SU-DHL-6 (cell line): ENCODE results near the gene KLRK1.
"Not testable (repeated sequence)": the region's sequence is repeated elsewhere in the genome, so short reads cannot be mapped to it uniquely, and the experiment has no call there.

Experiments used
- H2AFZ ChIP-seq: fragments of 200-600 bp; sonication (generic); 2 replicates; pipeline ENCODE4 v1.6.1; 2014; ENCODE audit warnings: low read depth, mild to moderate bottlenecking, moderate library complexity, mixed read lengths, antibody characterized with exemption, low read length; ENCODE audit not compliant: severe bottlenecking
- H3F3A ChIP-seq: fragments of 200-600 bp; shearing (Covaris generic); 2 replicates; pipeline ENCODE4 v1.6.0; 2016; ENCODE audit warnings: antibody characterized with exemption, mild to moderate bottlenecking; ENCODE audit not compliant: insufficient read depth
- H3K27ac ChIP-seq: fragments of 200-600 bp; sonication (generic); 2 replicates; pipeline ENCODE4 v1.5.1; 2016; ENCODE audit warnings: low read depth, mild to moderate bottlenecking, low read length, moderate library complexity, mixed read lengths
- H3K27me3 ChIP-seq: fragments of 200-600 bp; sonication (generic), shearing (Covaris generic); 2 replicates; pipeline ENCODE4 v1.6.0; 2014; ENCODE audit warnings: mild to moderate bottlenecking, low read length
- H3K36me3 ChIP-seq: fragments of 200-600 bp; sonication (generic); 2 replicates; pipeline ENCODE4 v1.6.1; 2014; ENCODE audit warnings: mild to moderate bottlenecking, low read length, mixed read lengths
- H3K4me2 ChIP-seq: fragments of 300-600, 200-600 bp; shearing (Covaris generic), sonication (generic); 2 replicates; pipeline ENCODE4 v1.6.0; 2014; ENCODE audit warnings: low read length, low read depth, mild to moderate bottlenecking; ENCODE audit not compliant: poor library complexity, severe bottlenecking
- H3K4me3 ChIP-seq: fragments of 200-600 bp; sonication (generic); 2 replicates; pipeline ENCODE4 v1.5.1; 2014; ENCODE audit warnings: antibody characterized with exemption, low read length, mild to moderate bottlenecking, mixed read lengths; ENCODE audit not compliant: insufficient read depth, poor library complexity, severe bottlenecking
- H3K79me2 ChIP-seq: fragments of 200-600 bp; sonication (generic); 2 replicates; pipeline ENCODE4 v1.6.1; 2014; ENCODE audit warnings: mild to moderate bottlenecking, low read length, moderate library complexity; ENCODE audit not compliant: insufficient read depth
- H3K9ac ChIP-seq: fragments of 200-600 bp; sonication (generic); 2 replicates; pipeline ENCODE4 v1.7.0; 2014; ENCODE audit warnings: mild to moderate bottlenecking, low read length
- H3K9me2 ChIP-seq: fragments of 200-600 bp; sonication (generic); replicated peaks from 2 replicates; pipeline ENCODE4 v1.6.1; 2014; ENCODE audit warnings: low read length; ENCODE audit not compliant: insufficient read depth
- H3K9me3 ChIP-seq: fragments of 200-600 bp; sonication (generic); 2 replicates; pipeline ENCODE4 v1.6.1; 2014; ENCODE audit warnings: low read length, mixed read lengths; ENCODE audit not compliant: insufficient read depth
- H4K20me1 ChIP-seq: fragments of 200-600 bp; sonication (generic); 2 replicates; pipeline ENCODE4 v1.6.1; 2014; ENCODE audit warnings: low read depth, mild to moderate bottlenecking, antibody characterized with exemption, low read length, moderate library complexity, mixed read lengths
- CTCF ChIP-seq: fragments of 200-600 bp; sonication (generic); IDR thresholded peaks from one replicate; pipeline ENCODE4 v1.5.1; 2017; ENCODE audit warnings: antibody characterized with exemption, mild to moderate bottlenecking, low read length, moderate library complexity; ENCODE audit not compliant: insufficient read depth, poor library complexity, severe bottlenecking
- EZH2phosphoT487 ChIP-seq: fragments of 200-600 bp; sonication (generic), shearing (Covaris generic); conservative IDR thresholded peaks from 2 replicates; pipeline ENCODE4 v1.6.1; 2018; ENCODE audit warnings: mild to moderate bottlenecking, antibody characterized with exemption, low read length, moderate library complexity, mixed read lengths

KLRK1 gene

GRCh38 chr12:10389904-10390303 is at the start of gene KLRK1:
KLRK1 (minus strand) TSS chr12:10390041; CDS start chr12:10388810, 1,231 bp downstream.
- H2AFZ ChIP-seq, result no peak within 1 kb of the TSS
- TF ChIP-seq EZH2phosphoT487 (no peak), CTCF (no peak)
- H3K4me2 ChIP-seq, result no peak within 1 kb of the TSS
- H3K9me3 ChIP-seq, result no peaks in the 10 kb centered on the region
- no peaks in the 10 kb centered on the region for H4K20me1 ChIP-seq
- no peaks in the 10 kb centered on the region for H3K36me3 ChIP-seq
- no peak within 1 kb of the TSS for H3K27ac ChIP-seq
- no peaks in the 10 kb centered on the region for H3K9me2 ChIP-seq
- no peak within 1 kb of the TSS for H3K9ac ChIP-seq
- no peaks in the 10 kb centered on the region for H3K27me3 ChIP-seq
- no peaks in the 10 kb centered on the region for H3K79me2 ChIP-seq
- no peak within 1 kb of the TSS for H3K4me3 ChIP-seq
- H3F3A ChIP-seq, result no peaks in the 10 kb centered on the region

GRCh38 chr12:10437601-10438000 is 47.8 kb upstream of the KLRK1 start:
- not testable (repeated sequence) for H3K36me3 ChIP-seq, H3K9me3 ChIP-seq

GRCh38 chr12:10435816-10436215 is 46.0 kb upstream of the KLRK1 start, which contains the start of gene KLRC2:
KLRC2 (minus strand) TSS chr12:10436010; CDS start chr12:10435986, 24 bp downstream.
- H3K4me3 ChIP-seq, H3K9ac ChIP-seq, H3K79me2 ChIP-seq, H3K27me3 ChIP-seq, H2AFZ ChIP-seq, H3K9me2 ChIP-seq, H4K20me1 ChIP-seq, H3F3A ChIP-seq, H3K9me3 ChIP-seq, H3K4me2 ChIP-seq, H3K36me3 ChIP-seq, H3K27ac ChIP-seq: not testable (repeated sequence)

More at GRCh38 chr12:10437601-10438000, 47.8 kb upstream of the KLRK1 start:
- H3K4me3 ChIP-seq, H3K27me3 ChIP-seq, H3K9me2 ChIP-seq, H3K27ac ChIP-seq, H3K79me2 ChIP-seq, H3K4me2 ChIP-seq, H2AFZ ChIP-seq, H3F3A ChIP-seq, H3K9ac ChIP-seq, H4K20me1 ChIP-seq: not testable (repeated sequence)

- not testable (repeated sequence) for H4K20me1 ChIP-seq, H3K27me3 ChIP-seq, H3K36me3 ChIP-seq, H3K9ac ChIP-seq, H3K4me3 ChIP-seq, H3K4me2 ChIP-seq, H3F3A ChIP-seq, H2AFZ ChIP-seq, H3K9me2 ChIP-seq, H3K79me2 ChIP-seq, H3K27ac ChIP-seq, H3K9me3 ChIP-seq
Measured at GRCh38 chr12:10430623-10431022, 40.8 kb upstream of the KLRK1 start.

GRCh38 chr12:10425938-10426337 is 36.1 kb upstream of the KLRK1 start:
- H3K36me3 ChIP-seq, H4K20me1 ChIP-seq, H2AFZ ChIP-seq, H3K27me3 ChIP-seq, H3K9ac ChIP-seq, H3F3A ChIP-seq, H3K27ac ChIP-seq, H3K9me3 ChIP-seq, H3K4me2 ChIP-seq, H3K9me2 ChIP-seq, H3K4me3 ChIP-seq, H3K79me2 ChIP-seq: not testable (repeated sequence)

GRCh38 chr12:10424260-10424899 is 34.5 kb upstream of the KLRK1 start:
- not testable (repeated sequence) for H3K9me3 ChIP-seq, H3F3A ChIP-seq, H3K27me3 ChIP-seq, H3K4me2 ChIP-seq, H3K79me2 ChIP-seq, H2AFZ ChIP-seq, H3K36me3 ChIP-seq, H3K27ac ChIP-seq, H3K4me3 ChIP-seq, H3K9me2 ChIP-seq, H3K9ac ChIP-seq, H4K20me1 ChIP-seq

- H4K20me1 ChIP-seq, H3K9me3 ChIP-seq, H3K27ac ChIP-seq, H3F3A ChIP-seq, H3K79me2 ChIP-seq, H3K36me3 ChIP-seq, H3K4me3 ChIP-seq, H3K9me2 ChIP-seq, H2AFZ ChIP-seq, H3K4me2 ChIP-seq, H3K27me3 ChIP-seq, H3K9ac ChIP-seq: not testable (repeated sequence)
Measured at GRCh38 chr12:10422159-10422558, 32.3 kb upstream of the KLRK1 start.
